Stomach (tissue), 9 donors: ENCODE measurements around the gene VPS52. TPM values are rescaled to one million over a fixed set of nuclear protein-coding genes. Genes with fewer than 3 reads are reported as not detected.

Source experiments
- DNase-seq, 2 donors: peaks; one replicate each; pipeline versions ENCODE4 v3.0.0 to v3.0.0-alpha.2; 2013 to 2019
- H3K27ac ChIP-seq, 5 donors: fragments of 200-600 bp in 4 of 5; sonication (generic) in 4 of 5; one replicate each; pipeline ENCODE4 v1.5.1; 2013 to 2019; ENCODE audit warnings: mild to moderate bottlenecking in 1 of 5, moderate library complexity in 1 of 5
- H3K27me3 ChIP-seq, 3 donors: fragments of 200-600 bp; sonication (generic); one replicate each; pipeline ENCODE4 v1.5.1; 2017 to 2019; ENCODE audit warnings: mixed run types in 1 of 3
- H3K36me3 ChIP-seq, 4 donors: fragments of 200-600 bp; sonication (generic); 1 replicate in 3 of 4; 2 replicates in 1 of 4; pipeline ENCODE4 v1.5.1; 2016 to 2019
- H3K4me1 ChIP-seq, 4 donors: fragments of 200-600 bp; sonication (generic); one replicate each; pipeline ENCODE4 v1.5.1; 2016 to 2019
- H3K4me3 ChIP-seq, 4 donors: fragments of 200-600 bp; sonication (generic) in 3 of 4; one replicate each; pipeline ENCODE4 v1.5.1; 2016 to 2019; ENCODE audit warnings: mild to moderate bottlenecking in 1 of 4
- H3K9me3 ChIP-seq, 4 donors: fragments of 200-600 bp; sonication (generic); one replicate each; pipeline ENCODE4 v1.5.1; 2016 to 2019
- CTCF ChIP-seq, 7 experiments: fragments of 450-650 bp in 4 of 7; fragments of 200-600 bp in 3 of 7; sonication (generic) in 3 of 7; IDR thresholded peaks; one replicate each; pipeline ENCODE4 v1.5.1; 2016 to 2019; ENCODE audit warnings: antibody characterized with exemption in 7 of 7, control low read depth in 2 of 7, mild to moderate bottlenecking in 1 of 7
- EP300 ChIP-seq: sonication (generic); formaldehyde crosslinking; IDR thresholded peaks from one replicate; pipeline ENCODE4 v1.6.1; 2017; ENCODE audit warnings: antibody characterized with exemption
- POLR2A ChIP-seq, 4 donors: fragments of 450-650 bp; IDR thresholded peaks; one replicate each; pipeline ENCODE4 v1.6.1; 2016; ENCODE audit warnings: antibody characterized with exemption in 4 of 4, control low read depth in 2 of 4, mild to moderate bottlenecking in 1 of 4, moderate library complexity in 1 of 4
- POLR2AphosphoS5 ChIP-seq, 3 donors: sonication (generic); formaldehyde crosslinking; IDR thresholded peaks; one replicate each; pipeline ENCODE4 v1.6.1; 2016; ENCODE audit warnings: antibody characterized with exemption in 3 of 3
- WGBS, 5 donors: extraction: QIAGEN DNeasy Blood & Tissue Kit in 3 of 5; methylation state at CpG; one replicate each; pipeline versions ENCODE4 v1.1.5 to v1.1.7; 2013 to 2018; 5-methylcytosine and 5-hydroxymethylcytosine counted together
- intact Hi-C: fragments of 100-400 bp; cut with DNase I; formaldehyde crosslinking; loops from one replicate; pipeline ENCODE4 v1.15.1; 2023; ENCODE audit warnings: low total_unique reads
- polyA plus RNA-seq, 3 donors: library from polyadenylated mRNA; stranded (reverse); fragments of 200-250 nt; gene quantifications; one replicate each; pipeline ENCODE4 v1.2.3, GENCODE V29; 2013
- total RNA-seq, 5 donors: library from RNA; depleted of rRNA; stranded (reverse); fragments of >200 nt; gene quantifications; one replicate each; pipeline versions ENCODE4 v1.1.0 to v1.2.3, GENCODE V29; 2014 to 2016
- donor health status: healthy with polysubstance abuse.
- donor health status: Bipolar disorder and iron deficiency.
- donor health status: healthy.

VPS52 gene
- total and polyA plus RNA-seq, 8 donors = 22.6 to 89.3 (median 46.5) TPM

- DNase-seq = no peak
- TF ChIP-seq POLR2AphosphoS5 (IDR thresholded peaks at IDR 0.05) = no peak
- no peak for TF ChIP-seq CTCF (IDR thresholded peaks at IDR 0.05)
- TF ChIP-seq POLR2A (IDR thresholded peaks at IDR 0.05) = no peak
- TF ChIP-seq EP300 = no peak
- Histone ChIP-seq H3K4me1 (peaks cover 48 to 79% (median 76%) of the 10 kb centered on the region in 4 donors), H3K27ac (peak overlapping the region in 4 of 5 donors; percentile 64 to 97 (median 92)), H3K9me3 (no peaks in the 10 kb centered on the region), H3K27me3 (no peaks in the 10 kb centered on the region), H3K36me3 (peaks cover 27 to 45% (median 40%) of the 10 kb centered on the region in 4 donors), H3K4me3 (peak overlapping the region in 2 of 4 donors; percentile 11 to 91)
- WGBS, 5 donors = 86 to 93% (median 89%) methylated on average over 3 of the region's 3 CpGs
- intact Hi-C loops = no loop called here
Observed at GRCh38 chr6:33319939-33320314, 48.3 kb upstream of the VPS52 start.

- H3K27ac ChIP-seq = peak overlapping the region; percentile 80 to 97 (median 89)
- H3K4me3 ChIP-seq = peak overlapping the region; percentile 47 to 58 (median 53)
- H3K27me3 ChIP-seq = no peaks in the 10 kb centered on the region
- WGBS, 5 donors = 56 to 61% (median 60%) methylated on average over 8 of the region's 8 CpGs
- peaks cover 27 to 45% (median 40%) of the 10 kb centered on the region in 4 donors for H3K36me3 ChIP-seq
- H3K9me3 ChIP-seq = no peaks in the 10 kb centered on the region
- H3K4me1 ChIP-seq = peaks cover 48 to 80% (median 76%) of the 10 kb centered on the region in 4 donors
- intact Hi-C loops = no loop called here
- no peak for DNase-seq
- TF ChIP-seq EP300 (no peak), POLR2AphosphoS5 (IDR thresholded peaks at IDR 0.05) (no peak), CTCF (IDR thresholded peaks at IDR 0.05) (no peak), POLR2A (IDR thresholded peaks at IDR 0.05) (no peak)
Observed at GRCh38 chr6:33318426-33319073, 46.9 kb upstream of the VPS52 start.

- 0 to 1% (median 1%) methylated on average over 28 to 44 of the region's 44 CpGs for WGBS, 5 donors
- peak within 1 kb of the TSS; percentile 80 to 97 (median 89) for H3K27ac ChIP-seq
- no peaks in the 10 kb centered on the region for H3K27me3 ChIP-seq
- peak within 1 kb of the TSS; percentile 47 to 58 (median 53) for H3K4me3 ChIP-seq
- intact Hi-C loops = no loop called here
- peak; percentile 99 to 100 for DNase-seq
- H3K36me3 ChIP-seq = peaks cover 27 to 45% (median 40%) of the 10 kb centered on the region in 4 donors
- peaks cover 46 to 76% (median 76%) of the 10 kb centered on the region in 4 donors for H3K4me1 ChIP-seq
- TF ChIP-seq POLR2AphosphoS5 (IDR thresholded peaks at IDR 0.05) = peak; percentile 24 to 81 (median 42)
- no peak for TF ChIP-seq EP300
- no peaks in the 10 kb centered on the region for H3K9me3 ChIP-seq
Observed at GRCh38 chr6:33317669-33318425, 46.2 kb upstream of the VPS52 start, which contains the start of gene ZBTB22. Gene ZBTB22, minus strand, starts transcription at chr6:33317744. Its CDS starts 828 bp downstream, at chr6:33316916.

GRCh38 chr6:33317419-33317668, 45.7 kb upstream of the VPS52 start:
- intact Hi-C loops = no loop called here
- Histone ChIP-seq H3K36me3 (peaks cover 27 to 45% (median 40%) of the 10 kb centered on the region in 4 donors), H3K27me3 (no peaks in the 10 kb centered on the region), H3K9me3 (no peaks in the 10 kb centered on the region), H3K27ac (peak overlapping the region; percentile 80 to 97 (median 89)), H3K4me1 (peaks cover 48 to 81% (median 80%) of the 10 kb centered on the region in 4 donors), H3K4me3 (peak overlapping the region; percentile 47 to 58 (median 53))
- 1 to 4% (median 1%) methylated on average over 6 to 27 of the region's 27 CpGs for WGBS, 5 donors
- no peak for TF ChIP-seq POLR2A (IDR thresholded peaks at IDR 0.05)
- TF ChIP-seq POLR2AphosphoS5 (IDR thresholded peaks at IDR 0.05) = no peak
- no peak for TF ChIP-seq EP300
- no peak for TF ChIP-seq CTCF (IDR thresholded peaks at IDR 0.05)
- DNase-seq = no peak
